WTC11 (cell line): ENCODE data around the gene MED10.

Experiments
- CTCF ChIP-seq: fragments of 200-600 bp; IDR thresholded peaks from 2 replicates; pipeline ENCODE4 v1.8.0; 2022; ENCODE audit warnings: antibody characterized with exemption
- USF1 ChIP-seq: sonication (generic); formaldehyde crosslinking; IDR thresholded peaks from 2 replicates; pipeline ENCODE4 v1.8.0; 2022; ENCODE audit warnings: mild to moderate bottlenecking, missing genetic modification reagents

GRCh38 chr5:6410421-6410820, 32.1 kb upstream of the MED10 start:
- TF ChIP-seq USF1 (CRISPR knock-in tag) (no peak), CTCF (no peak)
